Measurements from ENCODE around the gene MYO15A. TPM values are rescaled to one million over a fixed set of nuclear protein-coding genes. Genes with fewer than 3 reads are reported as not detected.

Gene MYO15A
- total RNA-seq, 4 donors from 2014 or later = 0.44 to 3.2 (median 1.2) TPM

DNA sequence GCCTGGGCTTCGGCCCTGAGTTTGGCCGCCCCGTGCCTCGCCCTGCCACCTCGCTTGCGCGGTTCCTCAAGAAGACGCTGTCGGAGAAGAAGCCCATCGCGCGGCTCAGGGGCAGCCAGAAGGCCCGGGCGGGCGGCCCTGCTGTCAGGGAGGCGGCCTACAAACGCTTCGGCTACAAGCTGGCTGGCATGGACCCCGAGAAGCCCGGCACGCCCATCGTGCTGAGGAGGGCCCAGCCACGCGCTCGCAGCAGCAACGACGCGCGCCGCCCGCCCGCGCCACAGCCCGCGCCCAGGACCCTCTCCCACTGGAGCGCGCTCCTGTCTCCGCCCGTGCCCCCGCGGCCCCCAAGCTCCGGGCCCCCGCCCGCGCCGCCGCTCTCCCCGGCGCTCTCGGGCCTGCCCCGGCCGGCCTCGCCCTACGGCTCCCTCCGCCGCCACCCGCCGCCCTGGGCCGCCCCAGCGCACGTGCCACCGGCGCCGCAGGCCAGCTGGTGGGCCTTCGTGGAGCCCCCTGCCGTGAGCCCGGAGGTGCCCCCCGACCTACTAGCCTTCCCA, 12.0 kb downstream of the MYO15A start:
- TF ChIP-seq, protein P1, sequence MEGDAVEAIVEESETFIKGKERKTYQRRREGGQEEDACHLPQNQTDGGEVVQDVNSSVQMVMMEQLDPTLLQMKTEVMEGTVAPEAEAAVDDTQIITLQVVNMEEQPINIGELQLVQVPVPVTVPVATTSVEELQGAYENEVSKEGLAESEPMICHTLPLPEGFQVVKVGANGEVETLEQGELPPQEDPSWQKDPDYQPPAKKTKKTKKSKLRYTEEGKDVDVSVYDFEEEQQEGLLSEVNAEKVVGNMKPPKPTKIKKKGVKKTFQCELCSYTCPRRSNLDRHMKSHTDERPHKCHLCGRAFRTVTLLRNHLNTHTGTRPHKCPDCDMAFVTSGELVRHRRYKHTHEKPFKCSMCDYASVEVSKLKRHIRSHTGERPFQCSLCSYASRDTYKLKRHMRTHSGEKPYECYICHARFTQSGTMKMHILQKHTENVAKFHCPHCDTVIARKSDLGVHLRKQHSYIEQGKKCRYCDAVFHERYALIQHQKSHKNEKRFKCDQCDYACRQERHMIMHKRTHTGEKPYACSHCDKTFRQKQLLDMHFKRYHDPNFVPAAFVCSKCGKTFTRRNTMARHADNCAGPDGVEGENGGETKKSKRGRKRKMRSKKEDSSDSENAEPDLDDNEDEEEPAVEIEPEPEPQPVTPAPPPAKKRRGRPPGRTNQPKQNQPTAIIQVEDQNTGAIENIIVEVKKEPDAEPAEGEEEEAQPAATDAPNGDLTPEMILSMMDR (IDR thresholded peaks at IDR 0.05; ENCODE audit: low read depth) = no peak

DNA sequence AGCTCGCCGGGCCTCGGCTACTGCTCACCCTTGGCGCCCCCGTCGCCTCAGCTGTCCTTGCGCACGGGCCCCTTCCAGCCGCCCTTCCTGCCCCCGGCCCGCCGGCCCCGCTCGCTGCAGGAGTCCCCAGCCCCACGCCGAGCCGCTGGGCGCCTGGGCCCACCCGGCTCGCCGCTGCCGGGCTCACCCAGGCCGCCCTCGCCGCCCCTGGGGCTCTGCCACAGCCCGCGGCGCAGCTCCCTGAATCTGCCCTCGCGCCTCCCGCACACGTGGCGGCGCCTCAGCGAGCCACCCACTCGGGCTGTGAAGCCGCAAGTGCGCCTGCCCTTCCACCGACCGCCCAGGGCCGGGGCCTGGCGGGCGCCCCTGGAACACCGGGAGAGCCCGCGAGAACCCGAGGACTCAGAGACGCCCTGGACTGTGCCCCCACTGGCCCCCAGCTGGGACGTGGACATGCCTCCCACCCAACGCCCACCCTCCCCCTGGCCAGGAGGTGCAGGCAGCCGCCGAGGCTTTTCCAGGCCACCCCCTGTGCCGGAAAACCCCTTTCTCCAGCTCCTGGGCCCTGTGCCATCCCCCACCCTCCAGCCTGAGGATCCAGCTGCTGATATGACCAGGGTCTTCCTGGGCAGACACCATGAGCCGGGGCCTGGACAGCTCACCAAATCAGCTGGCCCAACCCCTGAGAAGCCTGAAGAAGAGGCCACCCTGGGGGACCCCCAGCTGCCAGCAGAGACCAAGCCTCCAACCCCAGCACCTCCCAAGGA, 12.8 kb downstream of the MYO15A start:
- TF ChIP-seq, protein P1 (IDR thresholded peaks at IDR 0.05; ENCODE audit: low read depth) = no peak

DNA sequence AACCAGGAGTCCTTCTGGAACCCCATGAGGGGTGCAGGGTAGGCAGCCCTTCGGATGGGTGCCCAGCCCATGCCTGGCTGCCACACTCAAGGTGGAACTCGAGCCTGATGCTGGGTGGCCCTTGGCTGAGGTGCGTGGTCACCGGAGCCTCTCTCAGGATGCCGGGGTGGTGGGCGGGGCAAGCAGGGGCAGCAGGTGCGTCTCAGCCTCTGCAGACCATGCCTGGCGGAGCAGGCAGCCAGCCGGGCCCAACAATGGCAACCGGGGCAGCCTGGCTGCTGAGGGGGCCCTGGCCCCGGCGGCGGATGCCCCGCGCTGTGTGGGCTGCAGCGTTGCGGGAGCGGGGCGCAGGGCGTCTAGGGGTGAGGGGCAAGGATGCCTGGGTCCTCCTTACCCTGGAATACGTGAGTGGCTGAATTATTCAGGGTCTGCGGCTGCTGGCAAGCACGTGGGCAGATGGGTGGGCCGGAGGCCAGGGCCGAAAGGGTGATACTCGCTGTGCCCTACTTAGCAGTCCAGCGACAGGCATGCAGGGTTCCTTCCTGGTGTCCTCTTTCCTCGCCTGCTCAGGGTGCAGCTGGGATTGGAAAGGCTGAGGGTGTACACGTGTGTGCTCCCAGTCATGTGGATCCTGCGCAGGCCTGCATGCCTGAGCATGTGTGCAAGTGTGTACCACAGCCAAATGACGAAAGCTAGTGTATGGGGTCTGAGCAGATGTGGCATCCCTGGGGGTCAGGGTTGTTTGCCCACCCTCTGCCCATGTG, 14.6 kb downstream of the MYO15A start:
- TF ChIP-seq, protein P1 (IDR thresholded peaks at IDR 0.05; ENCODE audit: low read depth) = no peak

DNA sequence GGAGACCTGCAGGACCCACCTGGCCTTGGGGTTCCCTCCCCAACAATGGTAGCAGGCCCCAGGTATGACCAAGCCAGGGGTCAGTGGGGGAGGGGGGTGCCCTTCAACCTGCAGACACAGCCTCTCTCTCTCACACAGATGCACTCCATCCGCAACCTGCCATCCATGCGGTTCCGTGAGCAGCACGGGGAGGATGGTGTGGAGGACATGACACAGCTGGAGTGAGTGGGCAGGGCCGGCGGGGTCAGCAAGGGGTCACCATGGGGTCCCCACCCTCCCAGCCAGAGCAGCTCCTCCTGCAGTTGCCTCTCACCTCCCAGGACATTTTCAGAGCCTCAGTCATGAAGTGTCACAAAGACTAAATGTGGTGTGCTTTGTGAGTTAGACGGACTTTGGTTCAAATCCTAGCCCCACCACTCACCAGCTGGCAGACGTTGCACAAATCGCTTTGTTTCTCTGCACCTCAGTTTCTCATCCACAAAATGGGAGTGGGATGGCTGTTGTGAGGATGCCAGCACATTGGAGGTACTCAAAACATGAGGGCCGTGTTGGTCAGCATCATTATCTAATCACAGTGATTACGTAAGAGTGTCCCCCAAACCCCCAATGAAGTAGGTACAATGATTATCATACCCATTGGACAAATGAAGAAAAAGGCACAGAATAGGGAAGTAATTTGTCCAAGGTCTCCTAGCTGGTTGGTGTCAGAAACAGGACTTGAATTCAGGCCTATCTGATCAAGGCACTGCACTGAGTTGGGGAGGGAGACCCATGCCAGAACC, 16.0 kb downstream of the MYO15A start:
- TF ChIP-seq, protein P1 (IDR thresholded peaks at IDR 0.05; ENCODE audit: low read depth) = no peak

DNA sequence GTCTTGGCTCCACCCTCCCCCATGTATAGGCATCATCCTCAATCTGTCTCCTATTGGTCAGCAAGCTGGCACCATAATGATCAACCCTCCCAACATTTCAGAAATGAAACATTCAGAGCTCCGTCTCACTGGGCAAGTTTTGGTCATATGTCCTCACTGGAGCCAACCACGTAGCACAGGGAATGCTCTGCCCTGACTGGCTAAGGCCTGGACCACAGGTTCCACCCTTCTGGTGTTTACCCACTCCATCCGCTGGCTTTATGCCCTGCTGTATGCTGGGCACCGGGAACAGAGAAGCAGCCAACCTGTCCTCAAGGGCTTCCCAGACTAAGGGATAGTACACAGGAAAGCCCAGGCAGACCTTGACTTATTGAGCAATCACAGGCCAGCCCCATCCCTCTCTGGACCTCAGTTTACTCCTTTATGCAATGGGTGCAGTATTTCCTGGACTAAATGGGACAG, 20.5 kb downstream of the MYO15A start:
- TF ChIP-seq, protein P1 (IDR thresholded peaks at IDR 0.05; ENCODE audit: low read depth) = no peak

DNA sequence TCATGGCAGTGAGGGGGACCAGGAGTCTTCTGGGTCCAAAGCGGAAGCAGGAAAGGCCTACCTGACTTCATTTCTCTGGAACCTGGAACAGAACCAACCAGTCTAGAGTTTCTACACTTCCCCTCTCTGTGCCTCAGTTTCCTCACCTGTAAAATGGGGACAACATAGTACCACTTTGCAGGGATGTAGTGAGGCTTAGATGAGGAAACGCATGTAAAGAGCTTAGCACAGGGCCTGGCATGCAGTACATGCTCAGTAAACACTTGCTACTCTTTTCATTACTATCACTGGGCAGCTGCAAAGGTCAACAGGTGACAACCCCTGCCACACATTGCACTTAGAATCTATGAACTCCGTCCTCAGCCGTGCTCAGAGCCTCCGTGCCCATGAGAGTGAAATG, 24.2 kb downstream of the MYO15A start:
- TF ChIP-seq, protein P1 (IDR thresholded peaks at IDR 0.05; ENCODE audit: low read depth) = no peak
